ENCODE measurements around the gene COPE. TPM values are rescaled to one million over a fixed set of nuclear protein-coding genes. Genes with fewer than 3 reads are reported as not detected.

The COPE gene
- total and polyA plus RNA-seq, 2 of the 4 experiments (the other 2 are of a cell fraction), result 347 to 461 TPM

GRCh38 chr19:18964121-18964520, 44.9 kb upstream of the COPE start:
- no peak for ATAC-seq (ENCODE audit: low read depth)
- BruUV-seq (replicated peaks), result no TSS peak

More at GRCh38 chr19:18964121-18964520, 44.9 kb upstream of the COPE start:
- TF ChIP-seq MAZ (IDR thresholded peaks at IDR 0.05; ENCODE audit: borderline replicate concordance, low read depth, low read length) (no peak), RAD21 (IDR thresholded peaks at IDR 0.05; ENCODE audit: low read length) (no peak), NFE2L2 (IDR thresholded peaks at IDR 0.05; ENCODE audit: low read depth, low read length) (no peak), CHD1 (IDR thresholded peaks at IDR 0.05; ENCODE audit: low read depth, low read length) (no peak), BHLHE40 (IDR thresholded peaks at IDR 0.05; ENCODE audit: low read depth, low read length) (no peak), POLR2A (IDR thresholded peaks at IDR 0.05; ENCODE audit: low read depth, low read length) (no peak), MAFK (IDR thresholded peaks at IDR 0.05; ENCODE audit: low read depth, low read length) (no peak)
- Histone ChIP-seq H4K91ac (ENCODE audit: insufficient read depth, low read depth, low read length) (no peak overlapping the region), H3K9me3 (ENCODE audit: control insufficient read depth, insufficient read depth, low read length) (no peaks in the 10 kb centered on the region), H4K20me1 (ENCODE audit: insufficient read depth, low read length) (no peaks in the 10 kb centered on the region), H3K27ac (ENCODE audit: insufficient read depth, low read length) (no peak overlapping the region), H2BK15ac (ENCODE audit: low read depth, low read length) (no peak overlapping the region), H3K4ac (ENCODE audit: low read depth, low read length) (no peak overlapping the region), H3K56ac (ENCODE audit: extremely low read depth, insufficient read depth, low read length) (no peak overlapping the region), H2BK5ac (ENCODE audit: low read depth, low read length, poor library complexity, severe bottlenecking) (no peak overlapping the region), H3K9ac (ENCODE audit: low read depth, low read length) (no peak overlapping the region), H3K4me3 (ENCODE audit: insufficient read depth, low read depth, low read length) (no peak overlapping the region), H2BK20ac (ENCODE audit: low read depth, low read length) (no peak overlapping the region), H3K4me2 (ENCODE audit: low read depth, low read length) (no peak overlapping the region), H4K5ac (ENCODE audit: low read depth, low read length) (no peak overlapping the region), H3K23ac (ENCODE audit: low read depth, low read length) (no peak overlapping the region), H3K14ac (replicated peaks; ENCODE audit: low read depth, low read length) (no peak overlapping the region), H3K18ac (ENCODE audit: low read depth, low read length) (no peak overlapping the region), H2AFZ (replicated peaks; ENCODE audit: low read length, poor library complexity) (no peak overlapping the region), H3K36me3 (ENCODE audit: control insufficient read depth, insufficient read depth, low read length) (no peaks in the 10 kb centered on the region), H3K79me1 (ENCODE audit: low read depth in 1 of 2, low read length in 2 of 2) (no peaks in the 10 kb centered on the region), H2AK5ac (ENCODE audit: low read depth, low read length) (no peak overlapping the region), H3K9me1 (ENCODE audit: insufficient read depth, low read length) (no peaks in the 10 kb centered on the region), H2AK9ac (replicated peaks; ENCODE audit: low read depth, low read length, poor library complexity) (no peak overlapping the region), H4K8ac (ENCODE audit: low read depth in 2 of 2, low read length in 2 of 2) (no peak overlapping the region), H3K27me3 (ENCODE audit: control insufficient read depth, insufficient read depth, low read length) (peaks cover 9% of the 10 kb centered on the region; the same call in 1 of the 2 replicates), H3K4me1 (ENCODE audit: control insufficient read depth, insufficient read depth, low read length) (peaks cover 3% of the 10 kb centered on the region), H2BK120ac (ENCODE audit: low read depth, low read length) (no peak overlapping the region)
- ChIA-PET CTCF (no interaction called here), POLR2A (ENCODE audit: unreplicated experiment) (no interaction called here)
- DNase-seq, result no peak
- intact Hi-C loops (cut with micrococcal nuclease) (no loop called here), dilution Hi-C loops (cut with HindIII; ENCODE audit: low sequenced_read_pairs, unreplicated experiment) (no loop called here), in situ Hi-C loops (cut with MboI; ENCODE audit: low sequenced_read_pairs) (no loop called here)
- WGBS, 2 experiments (ENCODE audit: extremely low coverage in 2 of 2, insufficient read length in 1 of 2), result 100% methylated on average over 2 of the region's 9 CpGs; no CpG with 5 or more reads in 1 of the 2 experiments
